GM19328 (cell line): ENCODE results near the gene C1R.

Experiments
- ATAC-seq: cut with Tn5 transposase; IDR thresholded peaks from one replicate; pipeline ENCODE4 v1.9.1; 2021; ENCODE audit warnings: mild to moderate bottlenecking, moderate library complexity; ENCODE audit not compliant: unreplicated experiment

C1R gene

DNA sequence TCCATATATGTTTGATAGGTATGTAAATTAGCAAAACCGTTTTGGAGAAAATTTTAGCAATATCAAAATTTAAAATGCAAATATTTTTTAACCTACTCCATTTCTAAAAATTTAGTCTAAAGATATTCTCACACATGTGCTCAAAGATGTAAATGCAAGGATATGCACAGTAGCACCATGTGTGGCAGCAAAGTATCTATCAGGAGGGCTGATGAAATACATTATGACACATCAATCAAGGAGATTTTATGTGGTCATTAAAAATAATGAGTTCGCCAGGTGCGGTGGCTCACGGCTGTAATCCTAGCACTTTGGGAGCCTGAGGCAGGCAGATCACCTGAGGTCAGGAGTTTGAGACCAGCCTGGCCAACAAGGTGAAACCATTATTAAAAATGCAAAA lies 8.0 kb upstream of the C1R start:
- ATAC-seq: no peak

DNA sequence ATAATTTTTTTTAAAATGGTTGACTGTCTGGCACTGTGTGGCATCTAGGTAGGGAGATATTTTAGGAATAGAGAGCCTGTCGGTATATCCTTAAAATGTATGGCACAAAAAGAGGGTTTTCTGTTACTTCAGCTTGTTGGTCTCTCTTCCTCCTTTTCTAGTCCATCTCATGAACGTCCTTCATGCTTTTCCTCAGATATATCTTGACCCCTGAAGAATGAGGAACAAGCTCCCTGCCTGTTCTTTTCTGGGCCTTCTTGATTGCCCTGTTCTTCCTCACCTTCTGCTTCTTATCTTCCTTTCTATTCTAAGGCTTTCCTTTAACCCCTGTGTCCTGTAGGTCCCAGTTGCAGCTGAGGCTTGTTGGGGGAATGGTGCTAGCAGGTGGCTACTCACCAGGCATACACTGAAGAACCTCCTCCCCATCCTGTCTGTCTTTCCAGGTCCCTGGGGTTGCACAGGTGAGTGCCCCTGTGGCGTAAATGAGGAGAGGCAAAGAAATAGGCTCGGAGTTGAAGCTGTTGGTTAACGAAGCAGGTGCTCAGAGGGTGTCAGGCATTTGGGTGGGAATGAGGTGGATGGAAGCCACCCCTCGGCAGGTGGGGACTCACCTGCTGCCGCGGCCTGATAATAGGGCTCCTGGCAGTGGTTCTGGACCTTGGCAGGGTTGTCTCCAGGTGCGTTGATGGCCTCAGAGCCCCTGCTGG lies 7.2 kb upstream of the C1R start:
- ATAC-seq: no peak

DNA sequence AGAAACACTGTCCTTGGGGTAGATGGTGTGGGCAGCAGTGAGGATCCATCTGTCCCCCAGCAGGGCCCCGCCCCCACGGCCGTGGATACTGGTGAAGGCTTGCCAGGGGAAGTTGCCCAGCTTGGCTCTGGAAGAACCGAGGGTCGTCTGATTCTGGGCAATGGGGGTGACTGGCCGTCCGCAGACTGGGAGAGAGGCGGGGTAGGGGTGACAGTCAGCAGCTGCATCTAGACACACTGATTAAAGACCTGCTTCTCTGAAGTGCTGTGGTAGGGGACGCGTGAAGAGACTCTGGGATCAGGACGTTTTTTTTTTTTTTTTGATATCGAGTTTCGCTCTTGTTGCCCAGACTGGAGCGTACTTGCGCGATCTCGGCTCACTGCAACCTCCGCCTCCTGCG lies 4.7 kb upstream of the C1R start:
- no peak for ATAC-seq

DNA sequence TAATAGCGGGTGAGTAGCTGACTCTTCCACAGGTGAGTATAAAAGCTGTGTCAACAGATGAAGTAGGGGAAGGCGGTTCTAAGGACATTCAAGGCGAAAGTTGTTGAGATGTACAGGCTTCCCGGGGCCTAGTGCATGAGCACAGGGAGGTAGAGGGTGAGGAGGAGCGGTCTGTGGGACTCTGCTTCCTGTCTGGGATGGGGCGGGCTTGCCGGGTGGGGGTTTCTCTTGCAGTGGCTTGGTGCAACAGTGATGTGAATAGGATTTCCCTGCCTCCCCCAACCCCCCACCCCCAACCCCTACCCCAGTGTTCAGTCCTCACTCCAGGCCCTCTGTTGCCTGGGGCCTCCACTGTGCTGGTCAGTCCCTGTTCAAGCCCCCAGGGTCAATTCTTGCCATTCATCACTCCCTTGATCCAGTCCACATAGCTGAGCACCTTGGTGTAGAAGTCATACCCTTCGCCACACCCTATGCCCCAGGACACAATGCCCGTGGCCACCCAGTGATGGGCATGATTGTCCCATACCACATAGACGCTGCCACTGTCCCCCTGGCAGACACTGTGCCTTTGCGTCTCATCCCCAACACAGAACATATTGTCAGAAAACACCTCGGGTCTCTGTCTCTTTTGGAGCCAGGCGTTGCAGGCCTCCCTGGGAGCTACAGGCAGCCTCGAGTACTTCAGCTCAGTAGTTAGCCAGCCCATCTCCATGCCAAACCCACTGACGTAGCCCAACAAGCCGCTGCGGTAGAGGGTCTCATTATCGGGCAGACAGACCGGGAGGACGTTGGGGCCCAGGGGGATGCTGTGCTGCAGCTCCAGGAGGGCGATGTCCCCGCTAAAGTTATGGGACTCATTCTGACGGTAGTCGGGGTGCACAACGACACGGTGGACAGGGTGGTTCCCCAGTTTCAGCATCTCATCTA lies 4.0 kb upstream of the C1R start:
- ATAC-seq: no peak

DNA sequence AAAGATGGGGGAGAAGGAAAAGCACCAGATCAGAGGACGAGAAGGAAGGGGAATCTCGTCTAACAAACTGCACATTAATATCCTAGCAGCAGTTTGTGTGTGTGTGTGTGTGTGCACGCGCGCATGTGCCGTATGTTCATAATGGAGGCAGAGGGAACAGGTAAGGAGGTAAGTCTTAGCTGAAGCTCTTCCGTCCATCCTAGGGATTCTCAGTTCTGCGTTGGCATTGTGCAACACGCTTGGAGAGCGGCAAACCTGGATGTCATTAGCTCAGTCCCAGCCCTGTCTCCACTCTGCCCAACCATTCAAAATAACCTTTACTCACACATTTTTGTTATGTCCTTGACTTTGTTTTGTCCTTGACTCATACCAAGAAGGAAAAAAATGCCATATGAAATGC lies 1.6 kb upstream of the C1R start:
- ATAC-seq: no peak

DNA sequence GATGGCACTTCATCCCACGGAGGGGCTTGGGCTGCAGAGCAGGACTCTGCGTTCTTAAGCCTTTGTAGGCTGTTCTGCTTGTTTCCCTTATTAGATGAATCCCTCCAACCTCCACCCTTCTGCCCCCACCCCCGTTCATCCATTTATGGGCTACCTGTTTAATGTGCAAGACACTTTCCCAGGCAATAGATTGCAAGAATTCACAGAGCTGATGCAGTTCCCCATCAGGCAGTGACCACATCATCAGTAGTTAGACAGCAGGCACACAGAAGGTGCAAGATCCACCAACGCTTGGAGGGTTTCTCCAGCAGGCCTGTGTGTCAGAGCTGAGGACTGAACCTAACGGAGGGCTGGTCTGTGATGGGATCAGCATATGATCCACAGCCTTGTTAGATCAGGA lies 1.2 kb upstream of the C1R start:
- no peak for ATAC-seq

DNA sequence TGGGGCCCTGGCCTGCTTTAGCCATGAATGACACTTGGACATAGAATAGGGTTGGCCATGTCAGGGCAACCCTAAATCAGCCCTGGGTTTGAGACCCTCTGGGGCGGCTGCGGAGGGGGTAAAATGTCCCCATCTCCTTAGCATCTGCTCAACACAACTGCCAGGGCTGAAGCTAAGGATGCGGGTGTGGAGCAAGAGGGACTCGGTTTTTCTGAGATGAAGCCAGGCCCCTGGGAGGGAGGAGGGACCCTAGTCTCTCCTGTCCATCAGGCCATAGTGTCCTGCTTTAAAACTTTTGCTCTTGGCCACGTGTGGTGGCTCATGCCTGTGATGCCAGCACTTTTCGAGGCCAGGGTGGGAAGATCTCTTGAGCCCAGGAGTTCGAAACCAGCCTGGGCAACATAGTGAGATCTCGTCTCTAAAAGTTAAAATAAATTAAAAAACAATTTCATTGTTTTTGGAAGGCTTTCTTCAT lies 778 bp upstream of the C1R start:
- no peak for ATAC-seq

DNA sequence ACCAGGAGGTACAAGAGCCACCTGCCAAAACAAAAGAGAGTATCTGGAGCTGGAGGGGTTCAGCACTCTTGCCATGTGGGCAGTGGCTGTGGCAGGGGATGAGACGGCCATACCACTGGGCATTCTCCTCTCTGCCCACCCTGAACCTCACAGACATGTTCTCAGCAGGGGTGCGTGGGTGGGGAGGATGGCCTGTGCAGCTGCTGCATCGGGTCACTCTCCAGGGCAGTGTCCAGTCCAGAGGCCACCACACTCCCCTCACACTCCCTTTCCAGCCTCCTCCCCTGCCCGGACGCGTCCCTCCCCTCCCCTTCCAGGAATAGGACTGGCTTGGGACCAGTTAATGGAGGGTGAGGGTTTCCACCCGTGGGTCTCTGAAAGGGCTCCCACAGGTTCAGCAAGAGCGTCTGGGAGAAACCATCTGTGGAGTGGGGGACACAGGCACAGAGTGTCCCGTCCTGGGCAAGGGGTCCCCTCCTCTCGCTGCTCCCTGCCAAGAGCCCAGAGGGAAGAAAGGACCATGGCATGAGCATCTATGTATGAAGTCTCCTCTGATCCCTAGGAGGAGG lies 501 bp downstream of the C1R start:
- ATAC-seq: no peak

DNA sequence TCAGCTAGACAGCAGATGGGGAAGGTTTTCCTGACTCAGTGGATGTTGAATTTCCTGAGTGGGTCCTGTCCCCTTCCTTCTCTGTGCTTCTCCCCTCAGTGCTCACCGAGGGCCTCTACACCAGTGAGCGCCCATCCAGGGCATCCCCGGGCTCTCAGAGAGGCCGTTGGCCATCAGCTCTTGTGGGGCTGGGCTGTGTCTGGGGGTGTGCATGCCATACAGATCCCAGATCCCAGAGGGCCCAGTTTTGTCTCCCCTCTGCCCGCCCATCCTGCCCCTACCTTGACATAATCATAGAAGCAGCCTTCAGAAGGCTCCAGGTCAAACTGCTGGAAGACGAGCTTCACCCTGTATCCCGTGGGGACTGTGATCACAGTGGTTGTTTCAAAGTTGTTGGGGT lies 1.1 kb downstream of the C1R start:
- ATAC-seq: no peak

DNA sequence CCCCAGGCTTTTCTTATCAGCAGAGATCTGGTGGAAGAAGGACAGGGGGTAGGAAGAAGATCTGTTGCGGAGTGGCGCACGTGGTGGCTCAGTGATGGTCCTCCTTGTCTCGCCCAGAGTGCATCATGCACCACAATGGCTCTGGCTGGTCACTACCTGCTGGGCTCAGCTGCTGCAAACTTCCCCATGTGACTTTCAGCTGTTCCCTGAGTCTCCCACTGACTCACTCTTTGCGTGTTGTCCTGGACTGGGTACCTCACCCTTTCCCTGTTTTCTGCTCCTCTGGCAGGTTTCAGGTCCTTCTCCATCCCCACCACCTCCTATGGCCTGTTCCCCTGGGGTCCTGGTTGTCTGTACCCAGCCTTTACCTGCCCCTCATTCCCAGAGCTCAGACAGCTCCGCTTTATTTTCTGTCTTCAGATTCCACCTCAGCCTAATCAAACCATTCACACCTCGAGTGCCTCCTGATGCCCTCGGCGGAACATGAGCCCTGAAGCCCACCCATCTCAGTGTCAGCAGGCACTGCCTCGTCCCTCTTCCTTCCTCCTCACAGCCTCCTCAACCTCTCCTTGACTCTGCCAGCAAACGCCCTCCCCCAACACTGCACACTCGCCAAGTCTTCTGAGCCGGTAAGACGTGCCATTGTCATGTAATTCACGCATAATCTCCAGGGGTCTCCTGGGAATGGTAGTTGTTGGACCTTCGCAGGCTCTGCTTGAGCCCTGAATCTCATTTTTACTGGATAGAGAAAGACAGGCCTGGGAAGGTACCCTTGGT lies 1.8 kb downstream of the C1R start:
- ATAC-seq: no peak

DNA sequence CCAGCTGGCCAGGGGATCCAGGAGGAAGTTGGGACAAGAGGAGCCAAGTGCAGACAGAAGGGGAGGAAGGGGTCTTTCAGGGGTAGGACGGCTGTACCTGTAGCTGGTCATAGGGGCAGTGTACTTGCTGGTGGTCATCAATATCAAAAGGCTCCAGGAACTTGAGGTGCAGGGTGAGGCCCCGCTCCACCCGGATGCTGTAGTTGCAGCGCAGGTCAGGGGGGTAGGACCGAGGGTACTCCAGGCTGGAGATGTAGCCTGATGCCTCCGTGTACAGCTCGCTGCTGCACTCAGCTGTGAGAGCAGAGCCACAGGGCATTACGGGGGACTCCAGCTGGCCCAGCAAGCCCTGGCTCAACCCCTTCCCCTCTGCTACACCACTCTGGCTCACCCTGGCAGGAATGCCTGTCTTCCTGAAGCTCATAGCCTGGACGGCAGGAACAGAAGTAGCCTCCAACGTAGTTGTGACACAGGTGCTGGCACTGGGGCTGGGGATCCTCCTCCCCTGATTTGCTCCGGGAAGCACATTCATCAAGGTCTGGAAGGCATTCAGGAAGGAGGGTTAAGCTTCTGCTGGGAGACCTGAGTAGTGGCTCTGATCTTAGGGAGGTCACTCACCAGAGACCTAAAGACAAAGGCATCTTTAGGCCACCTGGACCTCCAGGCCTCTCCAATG lies 2.9 kb downstream of the C1R start:
- no peak for ATAC-seq

DNA sequence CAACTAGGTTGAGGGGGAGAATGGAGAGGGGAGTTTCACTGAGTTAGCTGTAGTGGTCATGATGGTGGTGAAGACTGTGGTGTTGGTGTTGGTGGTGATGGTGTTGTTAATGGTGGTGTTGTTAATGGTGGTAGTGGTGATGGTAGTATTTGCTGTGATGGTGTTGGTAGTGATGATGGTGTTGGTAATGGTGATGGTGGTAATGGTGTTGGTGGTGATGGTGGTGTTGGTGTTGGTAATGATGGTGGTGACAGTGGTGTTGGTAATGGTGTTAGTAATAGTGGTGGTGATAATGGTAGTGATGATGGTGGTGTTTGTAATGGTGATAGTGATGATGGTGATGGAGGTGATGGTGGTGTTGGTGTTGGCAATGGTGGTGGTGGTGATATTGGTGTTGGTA lies 9.1 kb downstream of the C1R start:
- no peak for ATAC-seq

DNA sequence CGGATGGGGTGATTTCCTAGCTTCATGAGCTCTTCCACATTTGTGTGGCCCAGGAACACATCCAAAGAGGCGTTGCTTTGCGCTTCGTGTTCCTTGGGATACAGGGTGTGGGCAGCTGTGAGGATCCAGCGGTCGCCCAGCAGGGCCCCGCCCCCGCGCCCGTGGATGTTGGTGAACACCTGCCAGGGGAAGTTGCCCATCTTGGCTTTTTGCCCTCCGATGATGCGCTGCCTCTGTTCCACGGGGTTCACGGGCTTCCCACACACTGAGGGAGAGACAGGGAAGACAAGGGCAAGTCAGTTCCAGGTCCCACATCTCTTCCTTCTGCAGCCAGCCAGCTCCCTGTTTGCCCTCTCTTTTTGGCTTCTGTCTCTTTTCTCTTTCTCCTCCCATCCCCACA lies 11.2 kb downstream of the C1R start:
- no peak for ATAC-seq

DNA sequence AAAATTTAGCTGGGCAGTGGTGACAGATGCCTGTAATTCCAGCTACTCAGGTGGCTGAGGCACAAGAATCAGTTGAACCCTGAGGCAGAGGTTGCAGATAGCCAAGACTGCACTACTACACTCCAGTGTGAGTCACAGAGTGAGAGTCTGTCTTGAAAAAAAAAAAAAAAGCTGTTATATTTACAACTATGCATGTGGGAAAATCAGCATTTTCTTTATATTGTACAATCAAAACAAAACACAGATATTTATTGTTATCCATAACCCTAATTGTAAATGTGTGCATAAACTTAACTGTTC lies 12.5 kb downstream of the C1R start:
- no peak for ATAC-seq

DNA sequence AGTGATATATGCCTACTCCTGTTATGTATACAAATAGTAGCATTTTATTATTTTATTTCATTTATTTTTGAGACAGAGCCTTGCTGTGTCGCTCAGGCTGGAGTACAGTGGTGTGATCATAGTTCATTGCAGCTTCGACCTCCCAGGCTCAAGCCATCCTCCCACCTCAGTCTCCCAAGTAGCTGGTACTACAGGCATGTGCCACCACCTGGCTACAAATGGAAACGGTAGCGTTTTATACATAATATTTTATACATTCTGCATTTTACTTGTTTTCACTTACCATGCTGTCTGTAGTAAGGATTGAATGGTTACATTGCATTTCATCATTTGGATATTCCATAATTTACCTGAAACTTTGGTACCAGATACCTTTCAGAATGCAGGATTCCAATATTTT lies 14.1 kb downstream of the C1R start:
- no peak for ATAC-seq

DNA sequence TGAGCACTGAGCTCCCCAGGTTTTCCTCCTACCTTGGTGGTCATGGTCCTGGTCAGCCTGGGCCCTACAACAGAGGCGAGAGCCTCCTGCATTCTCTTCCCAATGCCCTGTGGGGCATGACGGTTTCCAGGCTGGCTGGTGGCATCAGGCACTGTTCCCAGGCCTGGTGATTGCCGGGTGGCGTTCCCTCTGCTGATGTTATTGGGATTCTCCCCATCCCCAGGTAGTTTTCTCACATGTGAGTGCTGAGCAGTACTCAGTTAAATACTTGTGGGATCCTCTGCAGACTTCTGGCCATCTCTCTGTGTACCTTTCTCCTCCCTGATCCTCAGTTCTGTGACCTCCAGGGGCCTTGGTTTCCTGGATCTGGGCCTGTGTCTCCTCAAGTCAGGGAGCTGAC lies 15.8 kb downstream of the C1R start:
- no peak for ATAC-seq

DNA sequence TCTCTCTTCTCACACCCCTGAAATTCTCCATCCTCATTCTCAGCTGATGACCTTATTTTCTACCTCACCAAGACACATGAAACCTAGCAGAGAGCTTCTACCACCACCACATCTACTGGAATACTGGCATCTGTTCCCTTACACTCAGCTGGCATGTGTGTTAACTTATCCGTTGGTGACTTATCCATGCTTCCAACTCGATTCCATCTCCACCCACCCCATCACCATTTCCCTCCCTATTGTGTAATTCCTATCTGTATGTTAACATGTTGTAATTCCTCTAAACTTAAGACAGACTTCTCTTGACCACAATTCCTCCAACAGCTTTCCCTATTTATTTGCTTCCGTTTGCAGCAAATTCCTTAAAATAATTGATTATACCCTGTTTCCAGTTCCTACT lies 16.3 kb downstream of the C1R start:
- ATAC-seq: no peak

DNA sequence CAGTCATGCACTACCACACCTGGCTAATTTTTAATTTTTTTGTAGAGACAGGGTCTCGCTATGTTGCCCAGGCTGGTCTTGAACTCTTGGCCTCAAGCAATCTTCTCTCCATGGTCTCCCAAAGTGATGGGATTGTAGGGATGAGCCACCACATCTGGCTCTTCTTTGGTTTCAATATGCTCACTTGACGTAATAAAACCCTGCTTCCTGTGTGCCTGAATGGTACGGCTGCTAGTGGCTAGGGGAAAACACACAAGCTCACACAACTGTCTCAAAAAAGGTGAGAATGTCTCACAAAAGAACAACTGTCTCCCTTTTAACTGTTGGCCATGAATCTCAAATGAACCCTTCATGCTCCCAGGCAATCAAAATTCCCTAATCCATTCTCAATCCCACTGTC lies 16.7 kb downstream of the C1R start:
- ATAC-seq: no peak

DNA sequence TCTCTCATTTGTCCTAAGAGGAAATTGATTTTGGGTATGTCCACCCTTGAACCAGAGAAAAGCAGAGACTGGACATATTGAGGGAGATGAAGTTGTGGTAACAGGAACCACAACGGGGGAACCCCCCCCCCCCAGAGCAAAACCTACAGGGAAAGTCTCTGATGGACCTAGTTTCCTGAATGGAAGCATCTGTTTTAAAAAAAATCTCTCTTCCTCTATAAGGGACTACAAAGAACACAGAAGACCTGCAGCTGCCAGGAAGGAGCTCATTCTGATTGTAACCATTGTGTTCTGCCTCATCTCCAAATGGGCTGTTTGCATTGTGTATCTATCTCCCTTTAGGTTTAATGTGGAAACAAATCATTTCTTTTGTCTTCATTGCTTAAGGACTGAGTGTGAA lies 18.3 kb downstream of the C1R start:
- no peak for ATAC-seq

DNA sequence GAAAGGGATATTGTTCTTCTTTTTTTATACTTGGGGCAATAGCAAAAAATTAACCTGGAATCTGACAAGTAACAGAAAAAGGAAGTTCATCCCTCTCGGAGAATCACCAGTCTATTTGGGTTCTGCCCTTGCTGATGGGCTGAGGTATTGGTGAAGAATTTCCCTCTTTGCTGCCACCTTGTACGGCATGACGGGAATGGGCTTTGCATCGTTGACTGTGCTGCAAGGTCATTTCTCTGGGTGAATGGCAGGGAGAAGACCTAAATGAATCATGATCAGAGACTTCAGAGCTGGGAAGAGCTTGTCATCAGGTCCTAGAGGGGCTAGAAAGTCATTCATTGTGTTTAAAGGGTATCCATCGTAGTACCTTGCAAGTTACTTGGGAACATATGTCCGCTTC lies 19.7 kb downstream of the C1R start:
- no peak for ATAC-seq

DNA sequence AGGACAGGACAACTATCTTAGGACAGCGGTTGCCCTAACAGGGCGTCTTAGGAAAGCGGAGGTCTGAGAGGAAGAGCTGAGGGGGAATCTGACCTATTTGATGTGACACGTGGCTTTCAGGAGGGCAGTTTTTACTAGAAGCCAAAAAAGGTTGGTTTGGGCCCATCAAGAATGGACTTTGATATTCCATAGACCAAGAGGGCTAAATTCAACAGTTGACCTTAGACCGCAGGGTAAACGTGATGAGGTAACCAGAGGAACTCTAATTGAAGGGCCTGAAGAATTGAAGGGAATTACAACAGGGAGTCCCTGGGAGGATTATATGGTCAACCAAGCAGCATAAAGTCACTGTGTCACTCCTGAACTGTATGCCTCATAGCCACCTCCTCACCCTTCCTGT lies 20.2 kb downstream of the C1R start:
- ATAC-seq: no peak
